ENCODE results near the gene MTNR1A.

The MTNR1A gene

GRCh38 chr4:186554914-186555827 is at the start of gene MTNR1A:
Gene MTNR1A, minus strand, starts transcription at chr4:186555567. Its CDS starts 202 bp downstream, at chr4:186555365.
- DNase-seq (ENCODE audit: low spot score) = no peak

DNA sequence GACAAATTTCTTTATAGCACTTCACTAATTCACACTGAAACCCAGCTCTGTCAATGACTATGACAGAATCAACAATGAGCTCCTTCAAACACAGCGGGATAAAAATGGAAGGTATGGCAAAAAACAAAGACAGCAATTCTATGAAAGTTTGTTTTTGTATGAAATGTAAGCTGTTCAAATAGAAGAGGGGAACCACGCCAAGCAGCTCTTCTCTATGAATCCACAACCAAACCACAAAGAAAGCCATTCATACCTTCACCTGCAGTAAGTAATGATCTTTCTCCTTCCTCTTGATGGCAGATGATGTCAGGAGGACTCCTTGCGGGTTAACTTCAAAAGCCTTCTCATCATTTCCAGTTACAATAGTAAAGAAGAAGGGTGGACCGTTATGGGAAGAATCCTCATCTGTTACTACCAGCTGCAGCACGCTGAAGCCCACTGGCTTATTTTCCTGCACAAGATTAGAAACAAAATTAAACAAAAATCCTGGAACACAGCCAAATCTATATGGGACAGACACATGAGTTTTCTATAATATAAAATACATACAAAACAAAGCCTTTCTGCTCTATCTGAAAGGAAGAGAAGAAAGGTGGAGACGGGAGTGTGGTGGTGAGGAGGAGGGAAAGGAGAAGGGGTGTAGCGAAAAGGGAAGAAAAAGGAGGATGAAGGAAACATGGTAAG is 48.9 kb upstream of the MTNR1A start:
- DNase-seq (ENCODE audit: low spot score) = no peak

DNA sequence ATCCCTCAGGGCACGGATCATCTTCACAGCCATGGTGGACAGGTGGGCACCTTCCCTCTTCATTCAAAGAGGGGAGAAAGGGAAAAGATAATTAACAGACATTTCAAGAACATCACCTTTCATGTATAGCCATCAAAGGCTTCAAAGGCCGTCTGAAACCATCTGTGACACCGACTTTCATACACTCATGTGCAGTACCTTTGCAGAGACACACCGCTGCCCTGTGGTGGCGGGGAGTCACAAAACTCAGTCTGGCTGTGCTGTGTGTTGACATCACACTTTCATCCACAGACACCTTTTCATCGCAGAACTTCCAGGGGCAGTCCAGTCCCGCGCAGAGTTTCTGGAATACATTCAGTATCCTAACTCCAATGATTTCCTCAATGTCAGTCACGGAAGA is 47.6 kb upstream of the MTNR1A start:
- DNase-seq (ENCODE audit: low spot score) = no peak

GRCh38 chr4:186599483-186599882 is 44.1 kb upstream of the MTNR1A start:
- DNase-seq (ENCODE audit: low spot score) = no peak

- DNase-seq (ENCODE audit: low spot score) = no peak
These were observed 43.3 kb upstream of the MTNR1A start for GRCh38 chr4:186598686-186599085.

DNA sequence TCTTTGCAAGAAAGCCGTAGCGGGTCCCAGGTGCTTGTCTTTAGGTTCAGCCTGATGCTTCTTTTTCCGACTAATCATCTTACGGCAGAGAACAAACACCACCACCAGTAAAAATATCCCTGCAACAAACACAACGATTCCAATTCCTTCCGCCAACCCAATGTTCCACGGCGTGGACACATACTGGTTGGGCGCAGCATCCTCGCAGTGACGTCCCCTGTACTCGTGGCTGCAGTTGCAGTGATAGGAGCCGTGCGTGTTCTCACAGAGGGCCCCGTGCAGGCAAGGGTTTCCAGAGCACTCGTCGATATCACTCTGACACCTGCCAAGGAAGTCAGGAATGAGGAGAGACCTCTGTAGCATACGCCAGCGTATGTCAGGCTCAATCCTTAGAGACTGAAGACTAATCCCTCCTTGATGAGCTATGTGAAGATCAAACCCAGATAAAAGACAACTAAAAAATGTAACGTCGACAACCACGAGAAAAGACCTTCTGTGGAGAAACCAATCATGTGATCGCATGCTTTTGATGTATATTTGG is 41.6 kb upstream of the MTNR1A start:
- no peak for DNase-seq (ENCODE audit: low spot score)

DNA sequence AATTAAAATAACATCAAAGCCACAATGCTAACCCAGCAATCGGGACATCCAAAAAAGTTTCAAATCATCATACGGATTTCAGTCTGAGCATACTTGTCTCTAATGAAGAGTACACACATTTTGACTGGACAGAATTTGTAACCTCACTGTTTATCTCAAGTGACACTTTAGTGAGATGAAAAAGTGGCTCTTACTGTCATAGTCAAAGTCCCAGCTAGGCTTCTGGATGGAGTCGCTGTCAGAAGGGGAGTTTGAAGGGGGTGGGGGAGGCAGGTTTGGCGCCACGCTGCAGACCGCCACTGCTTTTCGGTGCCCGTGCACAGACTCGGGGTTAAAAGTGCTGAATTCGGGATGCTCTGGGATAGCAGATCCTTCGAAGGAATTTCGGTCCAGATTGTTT is 41.0 kb upstream of the MTNR1A start:
- DNase-seq (ENCODE audit: low spot score) = no peak

DNA sequence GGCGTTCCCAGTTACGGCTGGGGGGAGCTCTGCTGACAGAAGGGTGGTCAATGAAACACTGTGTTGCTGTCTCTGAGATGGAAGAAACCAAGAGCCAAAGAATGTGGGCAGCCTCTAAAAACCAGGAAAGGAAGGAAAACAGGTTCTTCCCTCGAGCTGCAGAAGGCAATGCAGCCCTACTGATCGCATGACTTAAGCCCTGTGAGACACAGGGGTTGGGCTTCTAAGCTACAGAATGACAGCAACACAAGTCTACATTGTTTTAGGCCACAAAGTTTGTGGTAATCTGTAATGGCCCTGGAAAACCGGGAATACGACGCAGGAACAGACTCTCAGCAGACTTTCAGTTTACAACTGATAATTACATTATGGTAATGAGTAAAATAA is 38.2 kb upstream of the MTNR1A start:
- DNase-seq (ENCODE audit: low spot score) = no peak

DNA sequence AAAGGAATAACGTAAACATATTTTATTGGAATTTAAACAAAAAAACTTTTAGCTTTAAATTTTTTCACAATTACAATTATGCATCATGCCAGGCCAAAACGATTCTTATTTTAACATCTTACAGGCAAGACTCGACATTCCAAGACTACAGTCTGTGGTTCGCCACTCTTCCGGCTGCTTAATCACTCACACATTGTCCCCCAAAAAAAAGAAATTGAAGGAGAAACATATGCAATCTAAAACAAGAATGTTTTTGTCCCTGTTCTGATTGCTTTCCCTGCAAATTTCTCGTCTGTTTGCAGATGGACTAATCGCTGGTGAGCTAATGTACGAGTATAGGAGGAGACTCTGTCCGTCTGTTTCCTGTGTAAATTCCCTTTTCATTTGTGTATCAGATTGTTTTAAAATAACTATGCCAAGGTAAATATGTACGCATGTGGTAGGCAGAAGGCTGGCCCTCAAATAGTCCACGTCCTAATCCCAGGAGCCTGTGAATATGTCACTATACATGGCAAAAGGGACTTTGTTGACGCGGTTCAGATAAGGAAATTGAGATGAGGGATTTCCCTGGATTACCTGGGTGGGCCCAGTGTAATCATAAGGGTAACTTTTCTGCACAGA is 37.7 kb upstream of the MTNR1A start:
- no peak for DNase-seq (ENCODE audit: low spot score)

DNA sequence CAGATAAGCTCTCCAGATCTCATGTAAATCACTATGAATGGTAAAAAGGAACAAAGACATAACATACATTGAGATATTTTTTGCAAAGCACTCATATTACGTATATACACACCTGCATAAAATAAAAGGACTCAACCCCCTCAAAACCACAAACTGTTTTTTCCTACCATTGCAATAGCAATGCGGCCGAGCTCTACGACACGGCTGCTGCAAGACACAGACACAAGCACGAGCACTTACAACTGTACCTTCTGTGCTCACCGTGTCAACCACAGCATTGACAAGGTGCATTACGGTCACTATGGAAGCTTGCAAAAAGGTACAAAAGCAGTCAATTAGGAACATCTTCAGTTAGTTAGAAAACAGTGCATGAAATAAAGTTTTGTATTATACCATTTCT is 37.1 kb upstream of the MTNR1A start:
- no peak for DNase-seq (ENCODE audit: low spot score)

DNA sequence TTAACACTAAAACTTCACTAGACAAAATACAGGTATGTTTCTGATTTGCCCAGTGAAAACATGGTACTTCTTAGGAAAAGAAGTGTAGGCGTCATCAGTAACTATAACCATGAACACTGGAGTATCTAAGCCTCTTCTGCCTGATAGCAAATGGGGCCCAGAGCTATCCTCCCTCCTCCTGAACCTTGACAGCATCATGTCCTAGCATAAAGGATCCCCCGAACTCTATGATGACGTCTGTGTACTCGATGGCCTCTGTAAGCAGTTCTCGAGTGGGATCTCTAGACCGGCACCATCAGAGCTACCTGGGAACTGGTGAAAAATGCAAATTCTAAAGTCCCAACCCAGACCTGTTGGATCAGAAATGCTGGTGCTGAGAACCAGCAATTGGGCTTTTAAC is 36.3 kb upstream of the MTNR1A start:
- no peak for DNase-seq (ENCODE audit: low spot score)

DNA sequence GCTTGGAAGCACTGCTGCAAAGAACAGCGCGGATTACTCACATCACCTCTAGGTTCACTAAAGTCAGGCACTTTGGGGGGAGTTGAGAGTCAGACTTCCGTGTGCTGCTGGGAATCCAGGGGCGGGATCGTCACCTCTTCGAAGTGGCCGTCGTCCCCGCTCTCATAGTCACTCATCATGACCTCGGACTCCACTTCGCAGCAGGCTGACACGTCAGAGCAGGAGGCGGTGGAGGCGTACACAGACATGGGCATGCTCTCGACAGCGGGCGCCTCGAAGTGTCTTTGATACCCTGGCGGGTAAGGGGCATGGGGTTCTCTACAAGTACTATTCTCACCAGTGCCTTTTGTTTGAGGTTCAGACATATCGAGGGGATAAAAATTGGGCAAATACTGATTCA is 33.1 kb upstream of the MTNR1A start:
- no peak for DNase-seq (ENCODE audit: low spot score)

DNA sequence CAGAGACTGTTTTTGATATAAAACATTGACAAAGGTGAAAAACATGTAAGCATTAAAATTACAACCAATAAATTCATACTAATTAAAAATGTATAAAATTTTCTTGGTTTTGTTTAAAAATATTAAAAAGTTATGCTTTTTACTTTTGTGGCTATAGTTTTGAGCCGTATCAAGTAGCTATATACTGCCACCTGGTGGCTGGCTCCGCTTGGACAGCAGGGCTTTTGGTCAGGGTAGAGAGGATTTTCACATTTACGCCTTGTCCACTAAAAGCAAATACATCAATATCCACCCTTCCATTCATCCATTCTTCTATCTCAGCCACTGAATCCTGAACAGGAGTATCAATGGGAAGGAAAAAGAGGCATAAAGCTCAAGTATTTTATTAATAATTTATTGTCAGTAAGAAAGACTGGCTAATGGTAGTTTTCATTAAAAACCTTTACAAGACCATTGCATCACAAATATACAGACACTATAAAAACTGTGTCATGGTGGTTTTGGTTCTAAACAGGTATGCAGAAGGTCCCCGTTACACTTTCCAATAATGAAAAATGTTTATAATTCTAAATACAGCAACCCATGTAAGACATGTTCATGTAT is 32.1 kb upstream of the MTNR1A start:
- peak; percentile 63 for DNase-seq (ENCODE audit: low spot score)

GRCh38 chr4:186586205-186586604 is 30.8 kb upstream of the MTNR1A start:
- DNase-seq (ENCODE audit: low spot score) = no peak

DNA sequence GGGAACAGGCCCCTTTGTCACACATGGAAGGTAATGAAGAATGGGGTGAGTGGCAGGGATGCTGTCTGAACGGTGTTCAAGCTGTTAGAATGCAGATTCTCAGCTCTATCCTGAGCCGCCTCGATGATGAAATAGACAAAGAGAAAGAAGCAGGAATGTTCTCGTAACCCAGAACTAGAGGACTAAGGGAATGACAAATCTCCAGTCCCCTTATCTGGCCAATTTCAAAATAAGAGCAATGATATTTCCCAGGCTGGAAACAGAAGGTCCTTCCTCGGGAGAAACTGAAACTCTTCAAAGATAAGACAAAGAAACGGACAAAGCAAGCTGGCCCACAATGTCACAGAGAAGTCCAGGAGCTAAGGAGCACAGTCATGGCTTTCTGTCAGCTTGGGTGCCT is 29.5 kb upstream of the MTNR1A start:
- DNase-seq (ENCODE audit: low spot score) = no peak

DNA sequence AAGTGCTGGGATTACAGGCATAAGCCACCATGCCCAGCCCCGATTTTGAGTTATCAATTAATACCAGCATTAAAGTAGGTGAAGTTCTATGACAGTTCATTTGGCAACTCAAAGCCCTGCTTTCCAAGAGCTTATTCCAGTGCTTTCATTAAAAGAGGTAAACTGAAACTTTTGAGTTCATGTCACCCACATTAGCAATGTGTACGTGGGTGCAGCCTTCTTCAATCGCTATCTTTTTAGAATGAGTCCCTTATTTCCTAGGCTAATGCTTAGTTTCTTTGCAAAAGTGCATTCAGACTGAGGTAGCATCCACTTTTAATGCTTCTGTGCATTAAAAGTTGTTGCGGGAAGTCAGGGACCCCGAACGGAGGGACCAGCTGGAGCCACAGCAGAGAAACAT is 26.1 kb upstream of the MTNR1A start:
- no peak for DNase-seq (ENCODE audit: low spot score)

DNA sequence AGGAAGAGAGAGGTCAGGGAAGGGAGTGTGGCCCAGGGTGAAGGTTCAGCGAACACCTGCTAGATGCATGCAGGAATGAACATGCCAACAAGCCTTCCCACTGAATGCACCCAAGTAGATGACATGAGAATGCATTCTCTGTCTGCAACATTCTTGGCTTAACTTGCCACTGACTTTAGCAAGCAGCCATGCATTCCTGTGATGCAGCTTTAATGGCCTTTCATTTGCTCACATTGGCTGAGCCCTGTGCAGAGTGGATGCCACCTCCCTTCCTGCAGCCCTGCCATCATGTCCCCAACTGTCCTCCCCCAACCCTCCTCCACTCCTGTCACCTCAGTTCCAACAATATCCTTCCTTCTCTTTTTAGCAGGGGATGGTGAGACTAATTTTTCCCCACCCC is 25.3 kb upstream of the MTNR1A start:
- no peak for DNase-seq (ENCODE audit: low spot score)

GRCh38 chr4:186570193-186570996 is 15.0 kb upstream of the MTNR1A start:
- DNase-seq (ENCODE audit: low spot score) = no peak

DNA sequence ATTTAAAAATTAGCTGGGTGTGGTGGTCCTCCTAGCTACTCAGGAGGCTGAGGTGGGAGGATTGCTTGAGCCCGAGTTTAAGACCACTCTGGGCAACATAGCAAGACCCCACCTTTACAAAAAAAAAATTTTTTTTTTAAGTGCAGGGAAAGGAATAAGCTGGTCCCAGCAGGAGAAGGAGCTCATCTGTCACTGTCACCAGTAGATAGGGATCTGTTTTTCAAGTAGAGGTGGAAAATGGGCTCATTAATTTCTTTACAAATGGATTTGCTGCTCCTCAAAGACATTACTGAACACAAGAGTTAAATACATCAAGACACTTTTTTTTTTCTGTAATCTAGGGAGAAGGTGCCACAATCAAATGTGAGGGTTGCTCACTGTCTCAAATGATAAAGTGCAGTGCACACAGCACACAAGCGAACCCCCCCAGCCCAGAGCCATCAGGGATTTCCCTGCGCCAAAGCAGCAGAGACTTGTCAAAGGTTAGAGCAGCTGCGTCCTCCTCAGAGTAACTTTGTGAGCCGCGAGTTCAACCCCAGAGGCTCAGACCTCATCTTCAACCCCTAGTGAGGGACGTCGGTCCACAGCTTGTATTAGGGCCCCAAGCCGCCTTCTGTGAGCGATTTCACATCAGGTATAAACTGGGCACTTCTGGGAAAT is 14.3 kb upstream of the MTNR1A start:
- DNase-seq (ENCODE audit: low spot score) = no peak

GRCh38 chr4:186566068-186566467 is 10.7 kb upstream of the MTNR1A start:
- no peak for DNase-seq (ENCODE audit: low spot score)

GRCh38 chr4:186563761-186564160 is 8.4 kb upstream of the MTNR1A start:
- peak; percentile 26 for DNase-seq (ENCODE audit: low spot score)

Measured in RKO (cell line).